Measurements from ENCODE around the gene CFH.

- TF ChIP-seq CTCF (IDR thresholded peaks at IDR 0.05) (no peak), POLR2A (IDR thresholded peaks at IDR 0.05) (no peak)
Observed at GRCh38 chr1:196655071-196655470, 3.2 kb downstream of the CFH start.

All from prostate gland (tissue), 2 donors.